CD4-positive, alpha-beta memory T cell (primary cell): Measurements from ENCODE around the gene PXMP4. TPM values are rescaled to one million over a fixed set of nuclear protein-coding genes. Genes with fewer than 3 reads are reported as not detected.

Source experiments
- CTCF ChIA-PET: fragments of 350-600 bp; sonication (Branson Sonifier 250); formaldehyde crosslinking; loops from one replicate; lab custom pipeline; 2021; ENCODE audit warnings: inconsistent platforms; ENCODE audit not compliant: partially characterized antibody; lab: Charles Lee
- POLR2A ChIA-PET: fragments of 350-600 bp; sonication (Branson Sonifier 250); formaldehyde crosslinking; loops from one replicate; lab custom pipeline; 2021; ENCODE audit not compliant: partially characterized antibody; lab: Charles Lee
- DNase-seq, 5 donors: peaks; one replicate each; pipeline versions ENCODE4 v3.0.0 to v3.0.0-alpha.2; 2020 to 2022; ENCODE audit warnings: mixed read lengths in 1 of 5
- H3K27ac ChIP-seq: one replicate; pipeline ENCODE4 v1.7.0; 2013; ENCODE audit warnings: low read depth, low read length
- H3K27me3 ChIP-seq: 2 replicates; pipeline ENCODE4 v1.7.0; 2013; ENCODE audit warnings: mild to moderate bottlenecking, low read length, moderate library complexity; ENCODE audit not compliant: insufficient read depth
- H3K36me3 ChIP-seq: 2 replicates; pipeline ENCODE4 v1.7.0; 2013; ENCODE audit warnings: mild to moderate bottlenecking, low read length, moderate library complexity; ENCODE audit not compliant: insufficient read depth
- H3K4me1 ChIP-seq: 2 replicates; pipeline ENCODE4 v1.7.0; 2013; ENCODE audit warnings: mild to moderate bottlenecking, low read length, moderate library complexity; ENCODE audit not compliant: insufficient read depth
- H3K4me3 ChIP-seq, 2 donors: one replicate each; pipeline ENCODE4 v1.7.0; 2013; ENCODE audit warnings: low read length in 2 of 2, mild to moderate bottlenecking in 1 of 2
- H3K9me3 ChIP-seq, 2 donors: one replicate each; pipeline ENCODE4 v1.7.0; 2013; ENCODE audit warnings: low read length in 2 of 2, control low read depth in 1 of 2; ENCODE audit not compliant: control insufficient read depth in 1 of 2
- H3K27ac Mint-ChIP-seq, 7 donors: one replicate each; pipeline ENCODE4 v1.8.0; 2020 to 2021; ENCODE audit warnings: mixed read lengths in 7 of 7, mild to moderate bottlenecking in 6 of 7, inconsistent platforms in 3 of 7, moderate library complexity in 3 of 7
- H3K27me3 Mint-ChIP-seq, 2 donors: one replicate each; pipeline ENCODE4 v1.8.0; 2020 to 2021; ENCODE audit warnings: mixed read lengths in 2 of 2
- H3K36me3 Mint-ChIP-seq, 2 donors: one replicate each; pipeline ENCODE4 v1.8.0; 2020 to 2021; ENCODE audit warnings: mixed read lengths in 2 of 2, inconsistent platforms in 1 of 2, mild to moderate bottlenecking in 1 of 2
- H3K4me1 Mint-ChIP-seq, 4 donors: one replicate each; pipeline ENCODE4 v1.8.0; 2020 to 2021; ENCODE audit warnings: mixed read lengths in 4 of 4, mild to moderate bottlenecking in 1 of 4
- H3K4me3 Mint-ChIP-seq, 8 donors: one replicate each; pipeline ENCODE4 v1.8.0; 2020 to 2021; ENCODE audit warnings: mixed read lengths in 8 of 8, mild to moderate bottlenecking in 7 of 8, moderate library complexity in 6 of 8, inconsistent platforms in 3 of 8
- H3K9me3 Mint-ChIP-seq, 8 donors: one replicate each; pipeline ENCODE4 v1.8.0; 2020 to 2021; ENCODE audit warnings: mixed read lengths in 8 of 8, mild to moderate bottlenecking in 5 of 8, inconsistent platforms in 3 of 8, moderate library complexity in 1 of 8
- intact Hi-C: fragments of 100-400 bp; cut with micrococcal nuclease; formaldehyde crosslinking; loops from one replicate; pipeline ENCODE4 v1.15.1; 2023
- polyA plus RNA-seq, 2 donors: library from polyadenylated mRNA; unstranded; fragments of 300-500 nt; fragmentation: Illumina TruSeq; gene quantifications; one replicate each; pipeline ENCODE4 v1.2.3, GENCODE V29; 2021
- total RNA-seq, 2 experiments: library from RNA; stranded (reverse); gene quantifications; one replicate each; pipeline ENCODE4 v1.2.3, GENCODE V29; 2021

PXMP4 gene
- total and polyA plus RNA-seq, 4 experiments from 2014 or later: 6.3 to 16.4 (median 16.0) TPM

- DNase-seq: peak; percentile 22 to 73 (median 36)
- peak overlapping the region; percentile 58 to 93 (median 90) for H3K27ac Mint-ChIP-seq
- Histone ChIP-seq H3K4me3 (no peak overlapping the region), H3K4me1 (peaks cover 47% of the 10 kb centered on the region), H3K27me3 (no peaks in the 10 kb centered on the region), H3K36me3 (no peaks in the 10 kb centered on the region), H3K9me3 (no peaks in the 10 kb centered on the region), H3K27ac (no peak overlapping the region)
- POLR2A ChIA-PET: interaction anchor here (1.1 to 5.3 kb wide), 9 partner anchors 8 to 432 kb away, joined by 3 to 122 read pairs (median 7); partner anchors contain the start of genes ACTL10, C20orf144, CBFA2T2 and EIF2S2
- intact Hi-C loops: no loop called here
- no peaks in the 10 kb centered on the region for H3K27me3 Mint-ChIP-seq
- no peaks in the 10 kb centered on the region for H3K9me3 Mint-ChIP-seq
- CTCF ChIA-PET: interaction anchor here (1.0 to 6.5 kb wide), 6 partner anchors 12 to 236 kb away, joined by 3 to 88 read pairs (median 4); partner anchors contain the start of genes ACTL10 and C20orf144
- H3K4me1 Mint-ChIP-seq: peaks cover 24 to 61% (median 43%) of the 10 kb centered on the region in 4 donors
- H3K36me3 Mint-ChIP-seq: no peaks in the 10 kb centered on the region
- peak overlapping the region in 7 of 8 donors; percentile 3 to 79 (median 71) for H3K4me3 Mint-ChIP-seq
Observed at GRCh38 chr20:33679758-33680485, 40.2 kb downstream of the PXMP4 start.

GRCh38 chr20:33677991-33678702, 42.0 kb downstream of the PXMP4 start:
- ChIA-PET POLR2A (interaction anchor here (2.2 to 5.3 kb wide), 3 partner anchors 10 to 42 kb away, joined by 15 to 122 read pairs (median 19); partner anchors contain the start of genes ACTL10, C20orf144 and PXMP4), CTCF (interaction anchor here (1.4 to 6.5 kb wide), 3 partner anchors 11 to 223 kb away, joined by 4 to 88 read pairs (median 4); partner anchors contain the start of genes ACTL10 and C20orf144)
- Mint-ChIP-seq H3K36me3 (no peaks in the 10 kb centered on the region), H3K4me1 (peaks cover 30 to 64% (median 47%) of the 10 kb centered on the region in 4 donors), H3K27ac (peak overlapping the region; percentile 58 to 93 (median 90)), H3K9me3 (no peaks in the 10 kb centered on the region), H3K27me3 (no peaks in the 10 kb centered on the region), H3K4me3 (peak overlapping the region in 7 of 8 donors; percentile 29 to 79 (median 71))
- no peaks in the 10 kb centered on the region for H3K27me3 ChIP-seq
- peaks cover 54% of the 10 kb centered on the region for H3K4me1 ChIP-seq
- intact Hi-C loops: no loop called here
- H3K36me3 ChIP-seq: no peaks in the 10 kb centered on the region
- H3K9me3 ChIP-seq: no peaks in the 10 kb centered on the region
- H3K27ac ChIP-seq: peak overlapping the region; percentile 40
- DNase-seq: peak in 1 of 5 donors; percentile 2
- H3K4me3 ChIP-seq: no peak overlapping the region

GRCh38 chr20:33676652-33677645, 43.2 kb downstream of the PXMP4 start:
- H3K4me3 ChIP-seq: no peak overlapping the region
- ChIA-PET CTCF (interaction anchor here (1.4 to 6.5 kb wide), 2 partner anchors 9 to 222 kb away, joined by 4 to 88 read pairs; partner anchors contain the start of gene ACTL10), POLR2A (interaction anchor here (5.3 kb wide), 1 partner anchor 10 kb away, joined by 122 read pairs; the partner anchor contains the start of genes ACTL10 and C20orf144)
- Mint-ChIP-seq H3K4me3 (peak overlapping the region in 3 of 8 donors; percentile 9 to 31 (median 29)), H3K36me3 (no peaks in the 10 kb centered on the region), H3K27ac (peak overlapping the region in 4 of 7 donors; percentile 10 to 52 (median 37)), H3K9me3 (no peaks in the 10 kb centered on the region), H3K27me3 (no peaks in the 10 kb centered on the region), H3K4me1 (peaks cover 33 to 73% (median 53%) of the 10 kb centered on the region in 4 donors)
- no peaks in the 10 kb centered on the region for H3K36me3 ChIP-seq
- no peaks in the 10 kb centered on the region for H3K27me3 ChIP-seq
- no peaks in the 10 kb centered on the region for H3K9me3 ChIP-seq
- H3K27ac ChIP-seq: no peak overlapping the region
- intact Hi-C loops: no loop called here
- no peak for DNase-seq
- peaks cover 62% of the 10 kb centered on the region for H3K4me1 ChIP-seq

DNA sequence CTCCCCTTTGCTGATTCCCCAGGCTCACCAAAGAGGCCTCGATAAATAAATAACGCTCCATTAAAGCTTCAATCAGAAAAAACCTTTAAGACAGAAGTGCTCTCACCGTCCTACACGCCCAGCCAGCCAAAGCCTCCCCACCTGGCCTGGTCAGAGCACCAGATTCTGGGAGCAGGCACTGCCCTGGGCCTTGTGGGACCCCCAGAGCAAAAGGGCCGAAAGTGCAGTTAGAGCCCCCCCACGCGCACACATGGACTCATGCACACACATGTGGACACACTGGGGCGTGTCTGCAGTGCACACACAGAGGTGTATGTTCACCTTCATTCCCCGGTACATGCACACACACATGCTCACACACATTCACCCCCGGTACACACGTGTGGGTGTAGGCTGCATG, 44.0 kb downstream of the PXMP4 start:
- Histone ChIP-seq H3K4me1 (peaks cover 62% of the 10 kb centered on the region), H3K27ac (no peak overlapping the region)
- peak overlapping the region in 1 of 7 donors; percentile 31 for H3K27ac Mint-ChIP-seq

DNA sequence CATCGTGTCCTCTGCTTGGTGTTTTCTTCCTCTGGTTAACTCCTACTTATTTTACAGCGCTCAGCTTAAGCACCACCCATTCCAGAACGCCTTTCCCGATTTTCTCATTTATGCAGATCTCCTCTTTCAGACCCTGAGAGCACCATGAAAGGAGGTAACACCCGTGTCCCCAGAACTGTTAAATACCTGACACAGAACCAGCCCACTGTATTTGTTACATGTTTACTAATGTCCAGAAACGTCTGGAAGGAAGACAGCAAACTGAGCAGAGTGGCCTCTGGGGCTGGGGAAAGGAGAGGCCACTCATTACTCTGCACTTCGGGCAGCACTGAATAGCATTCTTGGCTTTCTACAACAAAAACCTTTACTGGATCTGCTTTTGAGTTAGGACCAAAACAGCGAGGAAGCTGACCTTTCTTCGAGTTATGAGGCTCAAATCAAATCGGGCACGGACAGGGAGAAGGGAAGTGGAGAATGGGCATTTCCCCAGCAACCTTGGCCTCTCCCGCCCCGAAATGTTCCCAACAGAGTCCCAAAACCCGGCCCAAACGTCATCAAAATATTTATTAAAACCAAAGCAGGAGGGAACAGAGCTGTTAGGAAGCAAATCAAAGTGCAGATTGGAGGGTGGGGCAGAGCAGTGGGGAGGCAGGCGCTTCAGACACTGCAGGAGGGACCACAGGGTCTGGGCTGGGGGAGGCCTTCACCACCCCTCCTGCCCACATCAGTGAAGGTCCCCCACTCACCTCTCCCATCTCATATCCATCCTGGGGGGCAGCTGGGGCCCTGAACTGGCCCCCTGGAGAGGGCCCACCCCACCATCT, 44.8 kb downstream of the PXMP4 start:
- Histone ChIP-seq H3K36me3 (no peaks in the 10 kb centered on the region), H3K4me3 (no peak overlapping the region), H3K9me3 (no peaks in the 10 kb centered on the region), H3K4me1 (peaks cover 54% of the 10 kb centered on the region), H3K27me3 (no peaks in the 10 kb centered on the region), H3K27ac (no peak overlapping the region)
- H3K36me3 Mint-ChIP-seq: no peaks in the 10 kb centered on the region
- POLR2A ChIA-PET: interaction anchor here (0.9 to 3.4 kb wide), 5 partner anchors 9 to 232 kb away, joined by 3 to 25 read pairs (median 4); partner anchors contain the start of genes ACTL10, PXMP4 and SNTA1
- no peaks in the 10 kb centered on the region for H3K9me3 Mint-ChIP-seq
- no peak for DNase-seq
- CTCF ChIA-PET: no interaction called here
- peak overlapping the region; percentile 73 to 91 (median 82) for H3K4me3 Mint-ChIP-seq
- H3K4me1 Mint-ChIP-seq: peaks cover 25 to 66% (median 45%) of the 10 kb centered on the region in 4 donors
- H3K27ac Mint-ChIP-seq: peak overlapping the region; percentile 31 to 87 (median 77)
- H3K27me3 Mint-ChIP-seq: no peaks in the 10 kb centered on the region
- intact Hi-C loops: no loop called here

More for the DNA sequence above, 44.0 kb downstream of the PXMP4 start:
- peak overlapping the region in 4 of 8 donors; percentile 13 to 42 (median 32) for H3K4me3 Mint-ChIP-seq
- no peaks in the 10 kb centered on the region for H3K36me3 Mint-ChIP-seq
- Histone ChIP-seq H3K9me3 (no peaks in the 10 kb centered on the region), H3K4me3 (no peak overlapping the region), H3K36me3 (no peaks in the 10 kb centered on the region), H3K27me3 (no peaks in the 10 kb centered on the region)
- no peaks in the 10 kb centered on the region for H3K27me3 Mint-ChIP-seq
- CTCF ChIA-PET: no interaction called here
- H3K4me1 Mint-ChIP-seq: peaks cover 27 to 69% (median 50%) of the 10 kb centered on the region in 4 donors
- POLR2A ChIA-PET: interaction anchor here (1.0 to 3.4 kb wide), 3 partner anchors 10 to 44 kb away, joined by 3 to 25 read pairs (median 6); partner anchors contain the start of gene ACTL10
- intact Hi-C loops: no loop called here
- no peak for DNase-seq
- no peaks in the 10 kb centered on the region for H3K9me3 Mint-ChIP-seq
